Measurements from ENCODE around the gene ARIH2. TPM values are rescaled to one million over a fixed set of nuclear protein-coding genes. Genes with fewer than 3 reads are reported as not detected.

ARIH2 gene
- total and polyA plus RNA-seq, 2 of the 8 experiments (the other 6 are each of a cell fraction or from before 2014, with no cell fraction given): 72.9 to 136 TPM

GRCh38 chr3:48896936-48897335, 21.7 kb upstream of the ARIH2 start:
- no peaks in the 10 kb centered on the region for H3K27me3 ChIP-seq (replicated peaks in 1 of 4; ENCODE audit: control insufficient read depth in 3 of 4, extremely low read depth in 1 of 4, insufficient read depth in 3 of 4, low read length in 3 of 4)
- H3K18ac ChIP-seq (ENCODE audit: extremely low read depth, low read length): no peak overlapping the region
- no peak overlapping the region for H3K14ac ChIP-seq (ENCODE audit: insufficient read length)
- no peaks in the 10 kb centered on the region for H3K36me3 ChIP-seq (ENCODE audit: control insufficient read depth in 2 of 4, insufficient read depth in 4 of 4, low read length in 3 of 4)
- H2AK5ac ChIP-seq (ENCODE audit: low read depth, low read length): no peak overlapping the region
- peaks cover 0 to 6% (median 3%) of the 10 kb centered on the region in 4 experiments; a peak in 2 of 7 replicates for H3K4me1 ChIP-seq (replicated peaks in 1 of 4; ENCODE audit: control insufficient read depth in 3 of 4, insufficient read depth in 4 of 4, low read length in 3 of 4)
- H2BK120ac ChIP-seq (replicated peaks; ENCODE audit: low read depth, low read length): no peak overlapping the region
- H2BK5ac ChIP-seq (ENCODE audit: low read depth, low read length): no peak overlapping the region
- POLR2A ChIA-PET (ENCODE audit: partially characterized antibody): interaction anchor here (0.6 to 2.2 kb wide), 3 partner anchors 9 to 192 kb away, joined by 3 to 10 read pairs (median 4); no protein-coding TSS in a partner anchor
- no peak for FAIRE-seq
- no peak overlapping the region for H3K27ac ChIP-seq (ENCODE audit: low read depth, low read length)
- H3K9ac ChIP-seq (replicated peaks in 1 of 4; ENCODE audit: extremely low read depth in 1 of 4, low read depth in 3 of 4, low read length in 3 of 4): no peak overlapping the region
- DNase-seq (ENCODE audit: low read depth in 1 of 2, low spot score in 2 of 2): no peak
- H4K20me1 ChIP-seq (replicated peaks in 1 of 2; ENCODE audit: control insufficient read depth in 1 of 2, insufficient read depth in 2 of 2, low read length in 2 of 2): peaks cover 0 to 2% of the 10 kb centered on the region in 2 experiments
- H2AFZ ChIP-seq (ENCODE audit: low read length): no peak overlapping the region
- no peak overlapping the region for H3K4ac ChIP-seq (replicated peaks; ENCODE audit: insufficient read length, low read depth, low read length)
- H2BK15ac ChIP-seq (ENCODE audit: low read length): no peak overlapping the region
- no peaks in the 10 kb centered on the region for H3K79me1 ChIP-seq (ENCODE audit: low read depth, low read length)
- H2BK12ac ChIP-seq (ENCODE audit: low read depth, low read length): no peak overlapping the region
- H4K8ac ChIP-seq (ENCODE audit: extremely low read depth, insufficient read depth, low read length): no peak overlapping the region
- H4K5ac ChIP-seq (ENCODE audit: insufficient read length, low read depth, low read length): no peak overlapping the region
- CTCF ChIA-PET (ENCODE audit: partially characterized antibody): interaction anchor here (0.9 to 3.4 kb wide), 5 partner anchors 8 to 161 kb away, joined by 3 to 11 read pairs (median 4); no protein-coding TSS in a partner anchor
- H3K4me2 ChIP-seq (ENCODE audit: insufficient read depth in 1 of 2, low read depth in 2 of 2, low read length in 2 of 2): no peak overlapping the region
- no peaks in the 10 kb centered on the region for H3K9me3 ChIP-seq (ENCODE audit: insufficient read depth in 2 of 2, low read depth in 1 of 2, low read length in 1 of 2)
- H3K79me2 ChIP-seq (ENCODE audit: control insufficient read depth in 1 of 2, insufficient read depth in 2 of 2, low read length in 2 of 2): no peaks in the 10 kb centered on the region
- 86% methylated on average over 2 of the region's 2 CpGs; no CpG with 5 or more reads in 1 of the 2 experiments for WGBS, 2 experiments (ENCODE audit: extremely low coverage in 1 of 2, insufficient coverage in 1 of 2, insufficient read length in 1 of 2, insufficient replicate concordance in 2 of 2, low coverage in 1 of 2, low lambda C conversion rate in 2 of 2, missing lambda C conversion rate in 1 of 2)
- no peak overlapping the region for H4K91ac ChIP-seq (replicated peaks; ENCODE audit: insufficient read length, low read length)
- H3K56ac ChIP-seq (replicated peaks; ENCODE audit: insufficient read length, low read depth, low read length): no peak overlapping the region
- no peak overlapping the region for H2BK20ac ChIP-seq (ENCODE audit: low read length)
- H3K23me2 ChIP-seq (ENCODE audit: low read depth, low read length): peaks cover 3% of the 10 kb centered on the region; the same call in 1 of the 2 replicates
- no peak overlapping the region for H3K23ac ChIP-seq (ENCODE audit: insufficient read length)
- no peak overlapping the region for H3K4me3 ChIP-seq (ENCODE audit: extremely low read depth in 1 of 4, insufficient read depth in 2 of 4, low read depth in 3 of 4, low read length in 4 of 4)
- TF ChIP-seq NANOG (IDR thresholded peaks at IDR 0.05; ENCODE audit: insufficient read depth, low read depth, low read length, poor library complexity, severe bottlenecking) (no peak), MAFK (IDR thresholded peaks at IDR 0.05; ENCODE audit: low read depth, low read length) (no peak), BACH1 (IDR thresholded peaks at IDR 0.05; ENCODE audit: low read length) (no peak), HDAC6 (IDR thresholded peaks at IDR 0.05; ENCODE audit: low read depth, low read length) (no peak), RBBP5 (IDR thresholded peaks at IDR 0.05; ENCODE audit: borderline replicate concordance, low read depth, low read length) (no peak), PHF8 (conservative IDR thresholded peaks at IDR 0.05; ENCODE audit: low read depth, low read length) (no peak), HDAC2 (IDR thresholded peaks at IDR 0.05; ENCODE audit: borderline replicate concordance in 1 of 2, low read depth in 2 of 2, low read length in 2 of 2) (no peak), NRF1 (IDR thresholded peaks at IDR 0.05; ENCODE audit: low read depth, low read length) (no peak), RFX5 (IDR thresholded peaks at IDR 0.05; ENCODE audit: borderline replicate concordance, low read depth, low read length) (no peak), POLR2AphosphoS5 (IDR thresholded peaks at IDR 0.05; ENCODE audit: low read depth, low read length) (no peak), ATF2 (IDR thresholded peaks at IDR 0.05; ENCODE audit: low read length) (no peak), CEBPB (IDR thresholded peaks at IDR 0.05; ENCODE audit: low read depth, low read length) (no peak)

All from H1 (cell line).